Calu3 (cell line): Measurements from ENCODE around the gene ZNF354C. TPM values are rescaled to one million over a fixed set of nuclear protein-coding genes. Genes with fewer than 3 reads are reported as not detected.

Experiments
- BruUV-seq: library from RNA; stranded (reverse); fragments of 400-500 nt; replicated peaks from 2 replicates; lab custom pipeline; 2021; lab: Mats Ljungman, UMichigan
- CTCF ChIA-PET: fragments of 300-600 bp; sonication (Branson Sonifier 250); formaldehyde crosslinking; loops from one replicate; lab custom pipeline; 2022; ENCODE audit warnings: antibody characterized with exemption; lab: Charles Lee
- DNase-seq: peaks from one replicate; pipeline ENCODE4 v3.0.0; 2022
- H3K27ac Mint-ChIP-seq: one replicate; pipeline ENCODE4 v1.8.0; 2022; ENCODE audit warnings: mixed read lengths; ENCODE audit not compliant: unreplicated experiment
- H3K27me3 Mint-ChIP-seq: one replicate; pipeline ENCODE4 v1.8.0; 2022; ENCODE audit warnings: mixed read lengths; ENCODE audit not compliant: unreplicated experiment
- H3K36me3 Mint-ChIP-seq: one replicate; pipeline ENCODE4 v1.8.0; 2022; ENCODE audit warnings: mild to moderate bottlenecking, moderate library complexity, mixed read lengths; ENCODE audit not compliant: insufficient read depth, unreplicated experiment
- H3K4me1 Mint-ChIP-seq: one replicate; pipeline ENCODE4 v1.8.0; 2022; ENCODE audit warnings: mild to moderate bottlenecking, low read depth, mixed read lengths; ENCODE audit not compliant: unreplicated experiment
- H3K4me3 Mint-ChIP-seq: one replicate; pipeline ENCODE4 v1.8.0; 2022; ENCODE audit warnings: mild to moderate bottlenecking, low read depth, moderate library complexity, mixed read lengths; ENCODE audit not compliant: unreplicated experiment
- H3K9me3 Mint-ChIP-seq: one replicate; pipeline ENCODE4 v1.8.0; 2022; ENCODE audit warnings: low read depth, mixed read lengths; ENCODE audit not compliant: unreplicated experiment
- CTCF ChIP-seq: fragments of 200-600 bp; IDR thresholded peaks from one replicate; pipeline ENCODE4 v1.8.0; 2022; ENCODE audit warnings: antibody characterized with exemption; ENCODE audit not compliant: unreplicated experiment
- intact Hi-C: fragments of 100-400 bp; cut with micrococcal nuclease; formaldehyde crosslinking; loops from one replicate; pipeline ENCODE4 v1.10.0; 2022; ENCODE audit not compliant: unreplicated experiment
- total RNA-seq: library from RNA; stranded (reverse); gene quantifications from 2 replicates; pipeline ENCODE4 v1.2.3, GENCODE V29; 2022

The ZNF354C gene
- total RNA-seq, 1 experiment from 2014 or later = 2.1 TPM

GRCh38 chr5:179124853-179125788 is 64.9 kb downstream of the ZNF354C start:
- Mint-ChIP-seq H3K27ac (no peak overlapping the region), H3K36me3 (no peaks in the 10 kb centered on the region), H3K4me1 (no peaks in the 10 kb centered on the region), H3K27me3 (no peaks in the 10 kb centered on the region), H3K9me3 (peaks cover 6% of the 10 kb centered on the region), H3K4me3 (no peak overlapping the region)
- intact Hi-C loops = no loop called here
- BruUV-seq = no TSS peak
- CTCF ChIA-PET = interaction anchor here (0.6 kb wide), 1 partner anchor 115 kb away, joined by 3 read pairs; no protein-coding TSS in a partner anchor
- no peak for DNase-seq
- no peak for TF ChIP-seq CTCF

- Mint-ChIP-seq H3K4me1 (no peaks in the 10 kb centered on the region), H3K9me3 (peaks cover 4% of the 10 kb centered on the region), H3K36me3 (no peaks in the 10 kb centered on the region), H3K27me3 (no peaks in the 10 kb centered on the region), H3K4me3 (no peak overlapping the region), H3K27ac (no peak overlapping the region)
- CTCF ChIA-PET = interaction anchor here (0.6 kb wide), 1 partner anchor 114 kb away, joined by 3 read pairs; no protein-coding TSS in a partner anchor
- no peak for TF ChIP-seq CTCF
- DNase-seq = no peak
- no TSS peak for BruUV-seq
- intact Hi-C loops = no loop called here
Observed at GRCh38 chr5:179125789-179126505, 65.8 kb downstream of the ZNF354C start.

- Mint-ChIP-seq H3K9me3 (peaks cover 2% of the 10 kb centered on the region), H3K4me3 (no peak overlapping the region), H3K27ac (no peak overlapping the region), H3K4me1 (no peaks in the 10 kb centered on the region), H3K27me3 (no peaks in the 10 kb centered on the region), H3K36me3 (no peaks in the 10 kb centered on the region)
- no peak for DNase-seq
- intact Hi-C loops = no loop called here
- CTCF ChIA-PET = no interaction called here
- no TSS peak for BruUV-seq
- no peak for TF ChIP-seq CTCF
Observed at GRCh38 chr5:179126506-179126991, 66.4 kb downstream of the ZNF354C start.
